Measurements from ENCODE around the gene SLC66A2.

Gene SLC66A2

DNA sequence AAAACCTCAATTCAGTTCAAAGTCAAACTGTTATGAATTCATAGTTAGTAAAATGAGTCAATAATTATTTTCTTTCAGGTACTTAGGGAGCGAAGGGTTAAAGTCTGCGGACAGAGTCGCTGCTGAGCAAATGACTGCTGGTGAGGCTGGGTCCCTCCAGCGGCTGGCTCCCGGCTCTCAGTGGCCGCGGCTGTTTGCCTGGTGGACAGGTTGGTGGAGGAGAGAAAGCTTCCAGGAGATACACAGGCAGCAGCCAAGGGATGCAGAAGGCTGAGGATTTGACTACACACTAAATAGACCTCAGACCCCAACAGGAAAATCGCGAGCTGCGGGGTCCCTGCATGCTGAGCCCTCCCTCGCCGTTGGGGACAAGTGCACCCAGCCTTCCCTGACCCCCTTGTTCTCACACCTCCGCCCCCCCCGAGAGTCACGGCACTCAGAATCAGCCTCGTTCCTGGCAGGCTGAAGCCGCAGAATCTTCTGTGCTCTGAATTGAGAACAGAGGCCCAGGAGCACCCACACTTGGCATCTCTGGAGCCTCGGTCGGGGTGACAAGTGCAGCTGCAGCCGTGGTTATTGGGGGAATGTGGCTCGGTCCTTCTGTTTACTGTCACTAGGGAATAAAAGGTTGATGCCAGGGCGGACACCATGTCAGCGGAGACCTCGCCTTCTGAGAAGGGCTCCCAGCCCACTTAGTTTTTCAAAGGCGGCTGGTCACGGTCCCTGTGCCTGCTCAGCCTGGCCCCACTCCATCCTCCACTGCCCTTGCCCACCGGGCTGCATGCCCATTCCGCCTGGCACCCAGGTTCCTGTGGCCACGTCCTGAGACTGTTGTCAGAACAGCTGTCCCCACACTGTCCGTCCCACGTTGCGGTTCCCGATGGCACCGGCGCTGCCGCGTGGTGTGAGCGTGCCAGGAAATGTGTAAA lies 74.0 kb downstream of the SLC66A2 start:
- H3K79me2 ChIP-seq (ENCODE audit: insufficient read depth, low read length) = no peaks in the 10 kb centered on the region
- H3K4me2 ChIP-seq (ENCODE audit: low read depth, low read length, poor library complexity, severe bottlenecking) = no peak overlapping the region
- H3K9me3 ChIP-seq (ENCODE audit: insufficient read depth, low read depth, low read length) = peaks cover 28% of the 10 kb centered on the region; the same call in 1 of the 2 replicates
- H2AFZ ChIP-seq (ENCODE audit: low read length) = no peak overlapping the region
- H3F3A ChIP-seq (ENCODE audit: low read depth) = no peaks in the 10 kb centered on the region
- no peaks in the 10 kb centered on the region for H3K36me3 ChIP-seq (ENCODE audit: insufficient read depth, low read length)
- no peak overlapping the region for H3K9ac ChIP-seq (ENCODE audit: low read depth, low read length, poor library complexity, severe bottlenecking)
- TF ChIP-seq CTCF (conservative IDR thresholded peaks at IDR 0.05; ENCODE audit: low read length) (no peak), EZH2phosphoT487 (IDR thresholded peaks at IDR 0.05; ENCODE audit: borderline replicate concordance) (no peak)
- no peaks in the 10 kb centered on the region for H4K20me1 ChIP-seq (ENCODE audit: insufficient read depth, low read length, poor library complexity, severe bottlenecking)
- H3K27me3 ChIP-seq (ENCODE audit: insufficient read depth, low read length, poor library complexity, severe bottlenecking) = no peaks in the 10 kb centered on the region
- no peaks in the 10 kb centered on the region for H3K4me1 ChIP-seq (ENCODE audit: insufficient read depth, low read length, poor library complexity, severe bottlenecking)
- H3K9me2 ChIP-seq (replicated peaks; ENCODE audit: low read depth, low read length) = no peaks in the 10 kb centered on the region
- H3K4me3 ChIP-seq (ENCODE audit: low read length, poor library complexity, severe bottlenecking) = no peak overlapping the region

- H3K4me2 ChIP-seq (ENCODE audit: low read depth, low read length, poor library complexity, severe bottlenecking) = no peak overlapping the region
- H3K9ac ChIP-seq (ENCODE audit: low read depth, low read length, poor library complexity, severe bottlenecking) = no peak overlapping the region
- H3K36me3 ChIP-seq (ENCODE audit: insufficient read depth, low read length) = no peaks in the 10 kb centered on the region
- no peaks in the 10 kb centered on the region for H3K27me3 ChIP-seq (ENCODE audit: insufficient read depth, low read length, poor library complexity, severe bottlenecking)
- no peaks in the 10 kb centered on the region for H3K4me1 ChIP-seq (ENCODE audit: insufficient read depth, low read length, poor library complexity, severe bottlenecking)
- peaks cover 28% of the 10 kb centered on the region; the same call in 1 of the 2 replicates for H3K9me3 ChIP-seq (ENCODE audit: insufficient read depth, low read depth, low read length)
- no peak overlapping the region for H2AFZ ChIP-seq (ENCODE audit: low read length)
- H3K4me3 ChIP-seq (ENCODE audit: low read length, poor library complexity, severe bottlenecking) = no peak overlapping the region
- H3K79me2 ChIP-seq (ENCODE audit: insufficient read depth, low read length) = no peaks in the 10 kb centered on the region
- H3F3A ChIP-seq (ENCODE audit: low read depth) = no peaks in the 10 kb centered on the region
- no peaks in the 10 kb centered on the region for H3K9me2 ChIP-seq (replicated peaks; ENCODE audit: low read depth, low read length)
- no peaks in the 10 kb centered on the region for H4K20me1 ChIP-seq (ENCODE audit: insufficient read depth, low read length, poor library complexity, severe bottlenecking)
- TF ChIP-seq CTCF (conservative IDR thresholded peaks at IDR 0.05; ENCODE audit: low read length) (no peak), EZH2phosphoT487 (IDR thresholded peaks at IDR 0.05; ENCODE audit: borderline replicate concordance) (no peak)
These were observed 75.0 kb downstream of the SLC66A2 start for GRCh38 chr18:79876497-79876896.

DNA sequence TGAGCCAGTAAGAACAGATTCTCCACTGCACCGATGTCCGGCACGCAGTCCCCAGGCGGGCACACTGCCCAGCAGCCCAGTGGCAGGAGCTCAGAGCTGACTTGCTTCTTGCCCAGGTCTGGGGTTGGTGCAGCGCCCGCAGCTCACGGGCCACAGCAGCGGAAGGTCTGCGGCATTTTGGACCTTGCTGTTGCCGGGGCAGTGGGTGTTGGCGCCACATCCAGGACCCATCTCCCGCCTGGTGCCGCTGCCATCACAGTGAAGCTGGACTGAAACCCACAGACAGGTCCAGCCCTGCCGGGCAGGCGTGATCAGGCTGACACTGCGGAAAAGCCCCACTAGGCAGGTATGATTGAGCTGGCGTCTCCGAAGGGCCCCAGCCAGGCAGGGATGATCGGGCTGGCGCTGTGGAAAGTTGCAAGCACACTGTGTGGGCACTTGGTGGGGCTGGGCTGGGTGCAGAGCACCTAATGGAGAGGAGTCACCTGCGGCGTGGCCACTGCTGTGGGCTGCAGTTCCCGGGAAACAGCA lies 75.5 kb downstream of the SLC66A2 start:
- H3K9me3 ChIP-seq (ENCODE audit: insufficient read depth, low read depth, low read length) = peaks cover 31% of the 10 kb centered on the region; the same call in 1 of the 2 replicates
- H3K9me2 ChIP-seq (replicated peaks; ENCODE audit: low read depth, low read length) = no peaks in the 10 kb centered on the region
- H4K20me1 ChIP-seq (ENCODE audit: insufficient read depth, low read length, poor library complexity, severe bottlenecking) = no peaks in the 10 kb centered on the region
- H3K36me3 ChIP-seq (ENCODE audit: insufficient read depth, low read length) = no peaks in the 10 kb centered on the region
- no peaks in the 10 kb centered on the region for H3K79me2 ChIP-seq (ENCODE audit: insufficient read depth, low read length)
- H3K4me2 ChIP-seq (ENCODE audit: low read depth, low read length, poor library complexity, severe bottlenecking) = no peak overlapping the region
- H3F3A ChIP-seq (ENCODE audit: low read depth) = no peaks in the 10 kb centered on the region
- H3K27me3 ChIP-seq (ENCODE audit: insufficient read depth, low read length, poor library complexity, severe bottlenecking) = no peaks in the 10 kb centered on the region
- H3K9ac ChIP-seq (ENCODE audit: low read depth, low read length, poor library complexity, severe bottlenecking) = no peak overlapping the region
- TF ChIP-seq CTCF (conservative IDR thresholded peaks at IDR 0.05; ENCODE audit: low read length) = no peak
- TF ChIP-seq EZH2phosphoT487 (IDR thresholded peaks at IDR 0.05; ENCODE audit: borderline replicate concordance) = no peak
- no peak overlapping the region for H2AFZ ChIP-seq (ENCODE audit: low read length)
- no peaks in the 10 kb centered on the region for H3K4me1 ChIP-seq (ENCODE audit: insufficient read depth, low read length, poor library complexity, severe bottlenecking)
- no peak overlapping the region for H3K4me3 ChIP-seq (ENCODE audit: low read length, poor library complexity, severe bottlenecking)
